A673 (cell line): ENCODE data around the gene ALKBH7. TPM values are rescaled to one million over a fixed set of nuclear protein-coding genes. Genes with fewer than 3 reads are reported as not detected.

Experiments used
- BruUV-seq: library from RNA; stranded (reverse); fragments of 400-500 nt; replicated peaks from 2 replicates; lab custom pipeline; 2021; lab: Mats Ljungman, UMichigan
- CTCF ChIA-PET: fragments of 300-600 bp; sonication (Branson Sonifier 250); formaldehyde crosslinking; loops from one replicate; lab custom pipeline; 2022; ENCODE audit warnings: antibody characterized with exemption; lab: Charles Lee
- POLR2A ChIA-PET: fragments of 300-600 bp; sonication (Branson Sonifier 250); formaldehyde crosslinking; loops from one replicate; lab custom pipeline; 2022; ENCODE audit warnings: antibody characterized with exemption; ENCODE audit not compliant: low non-redundant PET; lab: Charles Lee
- DNase-seq: peaks from one replicate; pipeline ENCODE4 v3.0.0-alpha.2; 2015; ENCODE audit warnings: low spot score
- H3K27ac ChIP-seq: fragments of 200-600 bp; sonication (generic); 2 replicates; pipeline ENCODE4 v1.5.1; 2016; ENCODE audit warnings: mixed run types, low read depth, mild to moderate bottlenecking, mixed read lengths, antibody characterized with exemption, low read length; ENCODE audit not compliant: poor library complexity, severe bottlenecking
- H3K27me3 ChIP-seq: fragments of 200-600 bp; sonication (generic); replicated peaks from 2 replicates; pipeline ENCODE4 v1.6.1; 2017; ENCODE audit warnings: mixed run types, low read depth, mild to moderate bottlenecking, mixed read lengths, antibody characterized with exemption, low read length; ENCODE audit not compliant: insufficient read depth, poor library complexity
- H3K36me3 ChIP-seq: fragments of 200-600 bp; sonication (generic); 2 replicates; pipeline ENCODE4 v1.6.1; 2016; ENCODE audit warnings: mixed run types, mild to moderate bottlenecking, mixed read lengths, antibody characterized with exemption, low read length; ENCODE audit not compliant: insufficient read depth, poor library complexity, severe bottlenecking
- H3K4me1 ChIP-seq: fragments of 200-600 bp; sonication (generic); 2 replicates; pipeline ENCODE4 v1.6.1; 2017; ENCODE audit warnings: mixed run types, mild to moderate bottlenecking, mixed read lengths, antibody characterized with exemption, low read length; ENCODE audit not compliant: insufficient read depth, poor library complexity, severe bottlenecking
- H3K4me3 ChIP-seq: fragments of 200-600 bp; sonication (generic); 2 replicates; pipeline ENCODE4 v1.5.1; 2016; ENCODE audit warnings: low read depth, mixed run types, mild to moderate bottlenecking, mixed read lengths, low read length; ENCODE audit not compliant: poor library complexity, severe bottlenecking
- H3K9me3 ChIP-seq: fragments of 200-600 bp; sonication (generic); 2 replicates; pipeline ENCODE4 v1.6.1; 2016; ENCODE audit warnings: mixed run types, low read depth, mild to moderate bottlenecking, mixed read lengths, antibody characterized with exemption, low read length; ENCODE audit not compliant: poor library complexity, severe bottlenecking
- CTCF ChIP-seq: fragments of 300-800, 200-600 bp; sonication (generic); conservative IDR thresholded peaks from 2 replicates; pipeline ENCODE4 v1.5.1; 2017; ENCODE audit warnings: low read depth, mild to moderate bottlenecking, antibody characterized with exemption, low read length, moderate library complexity, mixed read lengths
- EZH2 ChIP-seq: fragments of 200-600 bp; sonication (generic); IDR thresholded peaks from 2 replicates; pipeline ENCODE4 v1.6.1; 2017; ENCODE audit warnings: borderline replicate concordance, low read depth, mild to moderate bottlenecking, mixed read lengths, antibody characterized with exemption, low read length; ENCODE audit not compliant: poor library complexity, severe bottlenecking
- intact Hi-C: fragments of 100-400 bp; cut with micrococcal nuclease; formaldehyde crosslinking; loops from one replicate; pipeline ENCODE4 v1.10.0; 2022; ENCODE audit not compliant: unreplicated experiment
- total RNA-seq: library from RNA; stranded (reverse); gene quantifications from 2 replicates; pipeline ENCODE4 v1.2.3, GENCODE V29; 2021

Gene ALKBH7
- total RNA-seq, 1 experiment from 2014 or later = 30.6 TPM

DNA sequence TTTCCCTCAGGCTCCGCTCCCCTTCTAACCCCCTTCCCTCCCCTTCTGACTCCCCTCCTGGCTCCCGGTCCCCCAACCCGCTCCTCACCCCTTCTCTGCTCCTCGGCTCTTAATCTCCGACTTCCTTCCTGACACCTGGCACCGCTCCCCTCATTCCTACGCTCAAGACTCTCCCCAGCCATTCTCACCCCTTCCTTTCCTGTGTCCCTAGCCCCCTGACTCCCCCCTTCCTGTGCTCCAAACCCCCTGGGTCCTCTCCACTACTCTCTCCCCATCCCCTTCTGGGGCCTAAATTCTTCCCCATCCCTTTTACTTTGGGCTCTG, 10.6 kb upstream of the ALKBH7 start:
- Histone ChIP-seq H3K36me3 (peaks cover 26% of the 10 kb centered on the region), H3K4me1 (no peaks in the 10 kb centered on the region), H3K27ac (peak overlapping the region; percentile 92), H3K9me3 (no peaks in the 10 kb centered on the region), H3K27me3 (no peaks in the 10 kb centered on the region), H3K4me3 (peak overlapping the region; percentile 89)
- ChIA-PET POLR2A (no interaction called here), CTCF (no interaction called here)
- DNase-seq = no peak
- intact Hi-C loops = no loop called here
- no TSS peak for BruUV-seq
- TF ChIP-seq CTCF (no peak), EZH2 (no peak)

DNA sequence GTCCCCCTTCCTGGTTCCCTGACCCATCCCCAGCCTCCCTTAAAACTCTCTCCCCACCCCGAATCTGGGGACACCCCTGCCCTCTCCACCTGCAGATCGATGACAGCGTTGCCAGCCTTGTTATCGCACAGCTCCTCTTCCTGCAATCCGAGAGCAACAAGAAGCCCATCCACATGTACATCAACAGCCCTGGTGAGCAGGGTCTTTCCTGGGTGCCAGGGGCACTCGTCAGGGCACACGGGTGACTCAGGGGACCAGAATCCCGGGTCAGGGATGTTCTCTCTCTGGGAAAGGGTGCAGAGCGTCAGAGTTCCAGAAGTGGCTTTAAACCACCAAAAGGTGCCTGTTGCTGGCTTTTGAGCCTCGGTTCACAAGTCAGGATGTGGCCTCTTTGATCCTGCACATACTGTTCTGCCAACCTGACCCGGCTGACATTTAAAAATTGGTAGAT, 10.2 kb upstream of the ALKBH7 start:
- POLR2A ChIA-PET = interaction anchor here (0.5 kb wide), 1 partner anchor 310 kb away, joined by 3 read pairs; no protein-coding TSS in a partner anchor

DNA sequence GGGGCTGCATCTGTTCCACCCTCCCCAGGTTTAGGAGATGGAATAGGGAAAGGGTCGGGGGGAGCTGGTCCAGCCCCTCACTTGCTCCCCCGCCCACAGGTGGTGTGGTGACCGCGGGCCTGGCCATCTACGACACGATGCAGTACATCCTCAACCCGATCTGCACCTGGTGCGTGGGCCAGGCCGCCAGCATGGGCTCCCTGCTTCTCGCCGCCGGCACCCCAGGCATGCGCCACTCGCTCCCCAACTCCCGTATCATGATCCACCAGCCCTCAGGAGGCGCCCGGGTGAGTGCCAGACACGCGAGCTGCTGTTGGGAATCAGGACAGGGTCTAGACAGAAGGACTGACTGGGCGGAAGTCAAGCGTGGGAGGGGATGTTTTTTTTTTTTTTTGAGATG, 8.2 kb upstream of the ALKBH7 start:
- ChIA-PET POLR2A (no interaction called here), CTCF (no interaction called here)
- no peak overlapping the region for H3K27ac ChIP-seq
- H3K36me3 ChIP-seq = peaks cover 47% of the 10 kb centered on the region
- H3K4me1 ChIP-seq = no peaks in the 10 kb centered on the region
- TF ChIP-seq CTCF (no peak), EZH2 (no peak)
- DNase-seq = no peak
- no peaks in the 10 kb centered on the region for H3K27me3 ChIP-seq
- intact Hi-C loops = no loop called here
- H3K9me3 ChIP-seq = no peaks in the 10 kb centered on the region
- no TSS peak for BruUV-seq
- H3K4me3 ChIP-seq = no peak overlapping the region

More for the DNA sequence above, 10.2 kb upstream of the ALKBH7 start:
- intact Hi-C loops = no loop called here
- Histone ChIP-seq H3K27me3 (no peaks in the 10 kb centered on the region), H3K27ac (peak overlapping the region; percentile 92), H3K4me1 (no peaks in the 10 kb centered on the region), H3K36me3 (peaks cover 30% of the 10 kb centered on the region), H3K4me3 (peak overlapping the region; percentile 89), H3K9me3 (no peaks in the 10 kb centered on the region)
- CTCF ChIA-PET = interaction anchor here (0.6 kb wide), 1 partner anchor 9 kb away, joined by 3 read pairs; no protein-coding TSS in a partner anchor
- TSS peak; percentile 68 for BruUV-seq
- TF ChIP-seq EZH2 = no peak
- no peak for TF ChIP-seq CTCF
- DNase-seq = no peak
